GM20431 (cell line): ENCODE results near the gene THBS2.
"Not testable (repeated sequence)": the region's sequence is repeated elsewhere in the genome, so short reads cannot be mapped to it uniquely, and the experiment has no call there.

Source experiments
- in situ Hi-C: fragments of 300-500 bp; cut with MseI, MboI; formaldehyde crosslinking; loops from one replicate; pipeline ENCODE4 v1.15.0; 2020; ENCODE audit warnings: low sequenced_read_pairs; ENCODE audit not compliant: unreplicated experiment

The THBS2 gene

DNA sequence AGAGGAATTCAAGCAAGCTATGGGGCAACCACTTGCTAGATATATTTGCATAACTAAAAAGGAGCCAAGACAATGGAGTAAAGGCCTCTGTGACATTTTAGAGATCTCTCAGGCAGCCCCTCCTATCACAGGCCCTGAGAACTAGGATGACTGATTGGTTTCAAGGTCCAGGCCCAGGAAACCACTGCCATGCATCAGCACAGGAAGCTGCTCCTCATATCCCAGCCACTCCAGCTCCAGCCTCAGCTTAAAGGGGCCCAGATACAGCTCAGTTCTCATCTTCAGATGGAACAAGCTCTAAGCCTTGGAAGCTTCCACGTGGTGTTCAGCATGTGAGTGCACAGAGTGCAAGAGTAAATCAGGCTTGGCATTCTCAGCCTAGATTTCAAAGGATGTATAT lies 21.1 kb upstream of the THBS2 start:
- in situ Hi-C loops = no loop called here

DNA sequence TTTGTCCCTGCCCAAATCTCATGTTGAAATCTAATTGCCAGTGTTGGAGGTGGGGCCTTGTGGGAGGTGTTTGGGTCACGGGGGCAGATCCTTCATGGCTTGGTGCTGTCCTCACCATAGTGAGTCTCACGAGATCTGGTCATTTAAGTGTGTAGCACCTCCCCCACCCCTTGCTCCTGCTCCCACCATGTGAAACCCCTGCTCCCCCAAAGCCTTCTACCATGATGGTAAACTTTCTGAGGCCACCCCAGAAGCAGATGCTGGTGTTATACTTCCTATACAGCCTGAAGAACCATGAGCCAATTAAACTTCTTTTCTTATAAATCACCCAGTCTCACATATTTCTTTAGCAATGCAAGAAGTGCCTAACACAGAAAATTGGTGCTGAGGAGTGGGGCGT lies 19.9 kb upstream of the THBS2 start:
- in situ Hi-C loops = no loop called here

DNA sequence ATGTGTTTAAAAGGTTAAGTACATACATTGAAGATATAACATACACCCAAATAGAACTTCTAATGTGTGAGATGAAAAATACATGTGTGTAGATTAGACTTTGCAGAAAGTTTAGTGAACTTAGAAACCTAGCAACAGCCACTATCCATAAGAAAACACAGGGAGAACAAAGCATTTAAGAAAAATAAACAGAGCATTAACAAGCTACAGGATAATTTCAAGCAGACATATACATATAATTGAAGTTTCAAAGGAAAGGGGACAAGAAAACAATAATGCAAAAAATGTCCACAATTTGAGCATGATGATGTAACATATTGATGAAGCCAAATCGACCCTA lies 18.2 kb upstream of the THBS2 start:
- in situ Hi-C loops = no loop called here

DNA sequence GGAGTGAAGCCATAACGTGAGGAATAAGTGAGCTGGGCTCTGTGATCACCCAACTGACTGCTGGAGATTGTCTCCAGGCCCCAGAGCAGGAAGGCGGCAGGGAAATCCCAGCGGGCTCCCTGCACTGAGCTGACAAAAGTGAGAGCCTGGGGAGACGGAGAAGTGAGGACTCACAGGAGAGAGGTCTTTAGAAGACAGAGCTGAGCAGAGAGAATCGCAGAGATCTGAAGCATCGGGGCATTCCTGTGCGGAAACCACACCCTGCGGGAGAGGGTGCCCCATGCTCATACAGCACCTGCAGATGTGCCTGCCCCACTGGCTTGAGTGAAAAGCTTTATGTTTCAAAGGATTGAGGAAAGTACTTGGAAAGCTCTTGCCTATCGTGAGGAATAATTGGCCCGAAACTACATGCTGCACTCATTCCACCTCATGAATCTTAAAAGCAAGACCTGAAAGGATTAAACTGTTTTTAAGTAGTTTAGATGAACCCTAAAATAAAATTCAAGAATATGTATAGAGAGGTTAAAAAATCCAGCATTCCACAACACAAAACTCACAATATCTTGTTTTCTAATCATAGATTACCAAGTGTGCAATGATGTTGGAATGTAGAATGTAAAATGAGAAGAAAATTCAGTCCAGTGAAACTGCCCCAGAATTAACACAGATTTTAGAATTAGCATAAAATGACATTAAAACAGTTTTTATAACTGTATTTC lies 17.7 kb upstream of the THBS2 start:
- in situ Hi-C loops = no loop called here

DNA sequence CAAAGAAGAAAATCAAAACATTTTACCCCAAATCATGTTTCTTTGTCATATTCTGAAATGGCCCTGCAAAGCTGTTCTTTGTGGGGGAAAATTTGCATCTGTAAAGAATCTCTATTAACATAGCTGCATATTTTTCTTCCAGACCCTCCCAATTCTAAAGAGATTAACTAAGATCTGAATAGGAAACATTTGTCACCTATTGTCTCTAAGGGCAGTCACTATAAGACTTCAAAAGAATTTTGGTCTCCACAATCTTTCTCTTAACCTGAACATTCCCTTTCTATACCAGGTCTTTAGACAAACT lies 16.4 kb upstream of the THBS2 start:
- in situ Hi-C loops = not testable (repeated sequence)

DNA sequence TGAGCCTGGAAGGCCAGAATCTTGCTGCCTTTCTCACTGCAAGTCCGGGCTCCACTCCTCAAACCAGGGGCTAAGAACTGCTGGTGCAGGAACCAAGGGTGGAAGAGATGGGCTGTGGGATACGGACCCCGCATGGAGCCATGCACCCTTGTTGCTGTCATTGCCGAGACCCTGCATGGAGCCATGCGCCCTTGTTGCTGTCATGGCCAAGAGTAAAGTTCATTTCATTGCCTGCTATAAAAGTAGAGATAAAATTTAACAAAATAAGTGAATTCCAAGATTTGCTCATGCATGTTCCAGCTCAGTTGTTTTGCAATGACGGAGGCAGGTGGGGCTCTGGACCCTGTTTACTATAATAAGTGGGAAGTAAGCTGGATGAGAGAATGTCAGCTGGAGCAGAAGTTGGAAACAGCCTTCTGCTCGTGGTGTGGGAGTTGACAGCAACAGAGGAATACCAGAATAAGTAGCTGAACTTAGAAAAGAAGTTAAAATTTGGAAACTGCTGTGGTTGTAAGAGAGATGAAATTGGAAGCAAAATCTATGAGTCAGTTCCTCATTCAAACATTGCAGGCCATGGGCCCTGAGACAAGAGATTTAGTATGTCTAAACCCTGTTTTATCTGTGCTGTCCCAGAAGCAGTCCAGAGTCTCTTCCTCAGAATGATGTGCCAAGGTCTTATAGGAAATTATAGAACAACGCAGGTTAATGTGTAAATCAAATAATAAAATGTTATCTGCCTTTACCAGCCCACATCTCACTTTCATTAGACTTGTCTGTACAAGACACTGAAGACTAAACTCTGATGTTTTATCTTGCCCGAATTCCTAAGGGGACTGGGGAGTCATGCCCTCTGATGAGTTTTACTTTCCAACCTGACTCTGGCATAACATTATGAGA lies 15.8 kb upstream of the THBS2 start:
- in situ Hi-C loops = no loop called here

DNA sequence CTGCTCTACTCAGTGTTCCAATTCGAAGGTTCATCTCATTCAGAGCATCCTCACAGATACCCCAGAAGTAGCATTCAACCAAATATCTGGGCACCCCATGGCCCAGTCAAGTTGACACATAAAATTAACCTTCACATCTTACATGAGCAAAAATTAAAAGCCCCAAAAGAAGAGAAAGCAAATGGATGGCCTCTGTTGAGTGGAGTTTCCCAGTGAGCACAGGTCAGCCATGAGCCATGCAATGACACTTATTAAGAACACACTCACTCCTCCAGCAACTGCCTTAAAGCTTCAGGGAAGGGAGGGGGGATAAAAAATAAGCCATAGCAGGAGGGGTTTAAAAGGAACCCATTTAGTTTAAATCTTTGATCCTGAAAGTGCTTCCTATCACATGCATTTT lies 14.6 kb upstream of the THBS2 start:
- in situ Hi-C loops = no loop called here

DNA sequence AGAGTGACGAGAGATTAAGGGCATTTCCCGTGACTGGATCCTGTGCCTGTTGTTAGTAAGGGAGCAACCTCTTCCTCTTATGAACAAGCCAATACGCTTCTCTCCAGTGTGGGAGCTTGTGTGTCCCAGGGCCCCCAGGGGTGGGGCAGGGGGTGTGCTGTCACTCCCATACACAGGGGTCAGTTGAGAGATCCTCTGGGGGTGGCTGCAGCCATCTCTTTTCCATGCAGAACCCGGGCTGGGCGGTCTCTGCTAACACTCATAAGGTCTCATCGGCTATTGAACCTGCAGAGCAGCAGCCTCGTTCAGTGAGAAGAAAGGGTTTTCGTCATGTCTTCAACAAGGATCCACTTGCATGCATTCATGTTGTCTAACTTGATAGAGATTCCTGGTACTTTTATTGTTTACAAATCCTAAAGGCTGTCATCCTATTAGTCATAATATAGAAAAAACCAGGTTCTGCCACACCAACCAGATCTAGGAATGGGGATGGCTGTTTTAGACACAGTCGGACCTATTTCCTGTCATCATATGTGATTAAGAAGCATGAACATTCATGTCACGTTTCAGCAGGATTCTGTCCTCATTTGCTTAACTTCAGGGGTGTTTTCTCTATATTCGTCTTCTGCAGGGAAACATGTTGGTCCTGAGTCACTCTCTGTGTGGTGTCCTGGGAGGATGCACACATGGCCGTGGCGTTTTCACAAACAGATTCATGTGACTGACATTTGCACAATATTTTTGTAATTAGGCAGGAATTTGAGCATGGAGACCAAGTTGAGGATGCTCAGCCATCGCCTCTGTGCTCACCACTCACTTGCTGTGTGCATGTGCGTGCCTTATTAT lies 13.3 kb upstream of the THBS2 start:
- in situ Hi-C loops = no loop called here

DNA sequence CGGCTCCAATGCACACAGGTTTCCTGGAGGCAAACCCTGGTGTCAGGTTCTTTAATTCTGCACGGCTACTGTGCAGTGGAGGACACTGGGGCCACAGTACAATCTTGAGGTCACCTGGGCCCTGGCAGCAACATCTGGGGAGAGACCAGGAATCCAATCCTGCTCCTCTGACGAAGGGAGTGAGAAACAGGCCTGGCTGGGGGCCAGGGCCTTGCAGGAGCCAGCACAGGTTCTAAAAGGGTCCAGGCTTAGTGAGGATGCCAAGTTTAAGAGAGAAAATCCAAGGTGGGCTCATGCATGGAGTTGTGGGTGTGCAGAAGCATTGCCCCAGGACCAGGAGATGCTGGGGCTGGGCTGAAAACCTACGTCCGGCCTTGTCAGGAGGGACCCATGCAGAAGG lies 12.6 kb upstream of the THBS2 start:
- in situ Hi-C loops = no loop called here

DNA sequence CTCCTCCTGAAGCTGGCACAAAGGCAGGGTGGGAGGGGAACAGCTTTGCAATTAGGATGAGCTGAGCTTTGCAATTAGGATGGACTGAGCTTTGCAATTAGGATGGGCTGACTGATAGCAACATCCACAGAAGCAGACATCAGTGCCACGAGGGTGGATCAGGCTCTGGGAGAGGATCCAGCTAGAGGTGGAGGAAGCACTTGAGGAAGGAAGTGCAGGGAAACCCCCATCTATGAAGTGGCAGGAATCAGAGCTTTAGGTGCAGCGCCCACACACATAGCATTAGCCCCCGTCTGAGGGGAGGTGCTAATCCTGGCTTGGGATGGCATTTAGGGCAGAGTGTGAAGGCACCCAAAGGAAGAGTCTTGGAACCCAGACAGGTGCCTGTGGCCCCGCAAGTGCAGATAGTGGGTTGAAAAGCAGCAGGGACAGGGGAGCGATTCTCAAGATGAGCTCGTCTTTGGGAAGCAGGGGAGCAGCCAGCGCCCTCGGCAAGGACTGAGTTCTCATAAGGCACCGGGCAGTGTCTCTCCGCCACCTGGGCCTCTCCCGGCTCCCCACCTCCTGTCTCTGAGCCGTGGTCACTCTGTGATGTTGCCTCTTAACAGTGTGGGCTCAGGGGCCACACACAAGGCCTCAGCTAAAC lies 12.0 kb upstream of the THBS2 start:
- in situ Hi-C loops = no loop called here

DNA sequence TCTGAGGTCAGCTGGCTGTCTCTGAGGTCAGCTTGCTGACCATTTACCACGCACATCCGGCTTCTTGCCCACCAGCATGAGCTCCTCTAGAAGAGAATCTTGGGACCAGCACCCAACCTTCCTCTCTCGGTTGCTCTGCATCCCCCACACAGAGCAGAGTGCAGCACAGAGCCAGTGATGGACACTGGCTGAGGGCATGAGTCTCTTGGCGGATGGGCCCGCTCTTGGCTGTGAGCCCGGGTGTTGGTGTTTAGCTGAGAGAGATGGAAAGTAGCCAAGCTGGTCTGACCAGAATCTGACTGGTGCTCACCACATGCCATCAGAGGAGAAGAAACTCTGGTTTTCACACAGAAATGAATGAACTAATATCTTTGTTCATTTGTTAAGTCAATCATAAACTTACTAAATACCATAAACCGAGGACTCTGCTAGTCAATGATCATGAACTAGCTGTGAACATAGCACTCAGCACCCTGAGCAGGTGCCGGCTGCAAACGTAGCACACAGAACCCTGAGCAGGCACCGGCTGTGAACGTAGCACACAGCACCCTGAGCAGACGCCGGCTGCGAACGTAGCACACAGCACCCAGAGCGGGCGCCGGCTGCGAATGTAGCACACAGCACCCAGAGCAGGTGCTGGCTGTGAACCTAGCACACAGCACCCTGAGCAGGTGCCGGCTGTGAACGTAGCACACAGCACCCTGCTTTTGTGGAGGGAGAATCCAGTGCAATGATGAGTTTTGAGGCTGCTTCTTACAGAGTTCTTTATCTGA lies 10.4 kb upstream of the THBS2 start:
- in situ Hi-C loops = no loop called here

DNA sequence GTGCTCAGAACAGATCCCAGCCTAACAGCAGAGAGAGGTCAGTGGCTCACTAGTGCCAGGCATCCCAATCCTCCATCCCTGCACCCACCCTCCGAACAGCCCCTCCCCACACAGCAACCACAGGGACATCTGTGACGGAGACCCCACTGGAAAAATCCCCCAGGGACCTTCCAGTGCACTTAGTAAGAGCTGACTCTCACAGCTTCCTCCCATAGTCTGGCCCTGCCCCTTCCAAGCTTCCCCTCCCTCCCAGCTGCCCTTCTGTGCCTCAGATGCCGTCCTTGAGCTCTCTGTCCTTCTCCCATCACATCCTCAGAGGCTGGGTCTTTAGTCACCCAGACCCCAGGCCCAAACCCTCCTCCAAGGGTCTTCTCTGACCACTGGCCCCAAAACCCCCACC lies 9.7 kb upstream of the THBS2 start:
- in situ Hi-C loops = no loop called here

DNA sequence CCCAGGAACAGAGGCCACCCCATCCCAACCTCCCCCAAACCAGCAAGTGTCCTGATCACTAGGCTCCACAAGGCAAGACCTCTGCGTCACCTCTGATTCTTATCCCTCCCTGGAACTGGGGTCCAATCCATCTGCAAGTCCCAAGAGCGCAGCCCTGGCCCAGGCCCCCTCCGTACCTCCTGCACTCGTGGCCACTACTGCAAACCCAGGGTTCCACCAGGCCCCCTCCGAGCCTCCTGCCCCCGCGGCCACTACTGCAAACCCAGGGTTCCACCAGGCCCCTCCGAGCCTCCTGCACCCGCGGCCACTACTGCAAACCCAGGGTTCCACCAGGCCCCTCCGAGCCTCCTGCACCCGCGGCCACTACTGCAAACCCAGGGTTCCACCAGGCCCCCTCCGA lies 9.0 kb upstream of the THBS2 start:
- in situ Hi-C loops = not testable (repeated sequence)

DNA sequence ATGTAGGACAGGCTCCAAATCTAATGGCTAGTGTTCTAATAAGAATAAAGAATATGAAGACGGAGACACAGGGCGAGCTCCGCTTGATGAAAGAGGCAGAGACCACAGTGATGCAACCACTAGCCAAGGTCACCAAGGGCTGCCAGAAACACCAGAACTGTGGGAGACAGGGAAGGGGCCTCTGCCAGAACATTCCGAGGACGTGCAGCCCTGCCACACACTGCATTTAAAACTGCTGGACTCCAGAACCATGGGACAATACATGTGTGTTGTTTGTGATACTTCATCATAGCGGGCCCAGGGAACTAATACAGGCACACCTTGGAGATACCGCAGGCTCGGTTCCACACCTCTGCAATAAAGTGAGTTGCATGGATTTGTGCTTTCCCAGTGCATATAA lies 2.9 kb upstream of the THBS2 start:
- in situ Hi-C loops = no loop called here

DNA sequence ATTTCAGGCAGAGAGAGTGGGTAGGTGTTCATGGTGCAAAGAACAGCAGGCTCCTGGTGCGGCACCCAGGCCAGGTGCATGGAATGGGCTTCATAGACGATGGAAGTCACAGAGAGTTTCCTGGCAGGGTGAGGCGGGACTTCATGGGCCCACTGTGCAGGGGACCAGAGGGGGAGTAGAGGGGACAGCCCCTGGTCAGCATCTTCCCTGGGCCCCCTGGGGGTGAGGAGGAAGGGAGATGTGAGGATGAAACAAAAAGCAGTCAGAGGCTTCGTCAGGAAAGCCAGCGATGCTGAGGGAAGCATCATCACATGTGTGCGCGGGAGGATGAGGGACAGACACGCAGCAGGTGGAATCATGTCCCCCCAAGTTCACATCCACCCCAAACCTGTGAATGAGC lies 2.4 kb upstream of the THBS2 start:
- in situ Hi-C loops = no loop called here

DNA sequence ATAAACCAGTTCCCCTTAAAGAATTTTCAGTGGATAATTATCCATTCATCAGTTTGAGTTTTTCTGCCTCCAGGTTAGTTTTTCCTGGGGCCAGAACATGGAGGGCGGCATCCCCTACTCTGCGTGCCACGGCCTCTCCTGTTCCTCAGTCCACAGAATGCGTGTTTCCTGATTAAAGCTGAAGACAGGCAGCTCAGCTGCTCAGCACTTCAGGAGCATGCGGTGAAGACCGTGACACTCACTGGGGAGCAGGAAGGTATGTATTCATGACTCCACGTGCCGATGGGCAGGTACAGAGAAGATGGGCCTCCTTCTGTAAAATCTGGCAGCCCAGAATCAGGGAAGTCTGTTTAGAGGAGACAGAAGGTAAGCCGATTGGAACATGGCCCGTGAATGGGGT lies 2.0 kb upstream of the THBS2 start:
- in situ Hi-C loops = no loop called here

DNA sequence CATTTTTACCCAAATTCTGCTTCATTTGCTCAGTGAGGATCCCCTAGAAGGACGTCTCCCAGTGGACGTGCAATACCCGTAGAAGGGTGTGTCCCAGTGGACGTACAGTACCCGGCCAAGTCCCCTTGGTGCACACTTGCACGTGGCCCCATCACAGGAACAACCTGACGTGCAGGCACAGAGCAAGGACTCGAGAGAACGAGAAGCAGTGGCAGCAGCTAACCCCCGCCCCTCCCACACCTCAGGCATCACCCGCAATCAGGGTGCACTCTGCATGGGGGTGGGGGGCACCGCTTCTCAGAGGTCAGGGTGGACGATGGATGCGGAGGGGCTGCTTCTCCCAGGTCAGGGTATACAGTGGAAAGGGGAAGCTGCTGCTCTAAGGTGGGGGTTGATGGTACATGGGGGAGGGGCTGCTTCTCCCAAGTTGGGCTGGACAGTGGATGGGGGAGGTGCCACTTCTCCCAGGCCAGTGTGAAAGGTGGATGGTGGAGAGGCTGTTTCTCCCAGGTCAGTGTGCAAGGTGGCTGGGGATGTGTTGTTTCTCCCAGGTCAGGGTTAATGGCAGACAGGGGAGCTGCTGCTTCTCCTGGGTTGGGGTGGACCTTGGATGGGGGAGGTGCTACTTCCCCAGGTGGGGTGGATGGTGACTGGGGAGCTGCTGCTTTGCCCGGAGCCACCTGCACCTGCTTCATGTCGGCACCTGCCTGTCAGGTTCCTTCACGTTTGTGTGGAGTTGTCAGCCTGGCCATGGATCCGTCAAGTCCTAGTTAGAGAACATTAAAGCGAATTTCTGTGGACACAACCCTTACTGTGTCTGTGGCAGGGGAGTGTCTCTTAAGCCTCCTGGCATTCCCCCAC lies 1.0 kb upstream of the THBS2 start:
- in situ Hi-C loops = no loop called here

DNA sequence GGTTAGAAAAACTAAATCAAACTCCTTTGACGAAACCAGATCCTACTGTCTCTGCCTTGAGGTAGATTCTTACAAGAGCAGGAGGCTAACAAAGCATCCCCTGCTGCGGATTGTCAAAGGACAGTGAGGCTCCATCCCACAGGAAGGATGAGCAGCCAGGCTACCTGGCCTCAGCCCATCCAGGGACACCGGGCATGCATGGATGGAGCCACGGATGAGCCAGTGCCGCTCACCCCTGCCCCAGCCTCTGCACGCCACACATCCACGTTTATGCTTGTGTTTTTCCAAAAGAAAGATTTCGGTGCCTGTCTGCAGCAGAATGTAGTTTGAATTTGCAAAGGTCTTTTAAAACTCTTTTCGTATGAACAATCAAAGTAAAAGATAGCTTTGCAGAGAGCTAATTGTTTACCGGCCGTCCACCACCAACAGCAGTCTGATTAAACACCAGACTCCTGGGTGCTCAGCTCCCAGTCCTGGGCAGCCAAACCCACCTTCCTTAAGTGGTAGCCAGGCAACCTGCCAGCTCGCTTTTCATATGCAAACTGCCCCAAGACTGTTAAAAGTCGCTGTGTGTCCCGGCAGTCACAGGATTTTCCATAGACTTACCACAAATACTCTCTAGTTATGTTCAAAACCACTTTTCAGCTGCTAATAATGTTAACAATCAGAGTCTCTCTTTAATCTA lies 999 bp downstream of the THBS2 start:
- in situ Hi-C loops = no loop called here
